Measurements from ENCODE around the gene SUPT4H1.

The SUPT4H1 gene

DNA sequence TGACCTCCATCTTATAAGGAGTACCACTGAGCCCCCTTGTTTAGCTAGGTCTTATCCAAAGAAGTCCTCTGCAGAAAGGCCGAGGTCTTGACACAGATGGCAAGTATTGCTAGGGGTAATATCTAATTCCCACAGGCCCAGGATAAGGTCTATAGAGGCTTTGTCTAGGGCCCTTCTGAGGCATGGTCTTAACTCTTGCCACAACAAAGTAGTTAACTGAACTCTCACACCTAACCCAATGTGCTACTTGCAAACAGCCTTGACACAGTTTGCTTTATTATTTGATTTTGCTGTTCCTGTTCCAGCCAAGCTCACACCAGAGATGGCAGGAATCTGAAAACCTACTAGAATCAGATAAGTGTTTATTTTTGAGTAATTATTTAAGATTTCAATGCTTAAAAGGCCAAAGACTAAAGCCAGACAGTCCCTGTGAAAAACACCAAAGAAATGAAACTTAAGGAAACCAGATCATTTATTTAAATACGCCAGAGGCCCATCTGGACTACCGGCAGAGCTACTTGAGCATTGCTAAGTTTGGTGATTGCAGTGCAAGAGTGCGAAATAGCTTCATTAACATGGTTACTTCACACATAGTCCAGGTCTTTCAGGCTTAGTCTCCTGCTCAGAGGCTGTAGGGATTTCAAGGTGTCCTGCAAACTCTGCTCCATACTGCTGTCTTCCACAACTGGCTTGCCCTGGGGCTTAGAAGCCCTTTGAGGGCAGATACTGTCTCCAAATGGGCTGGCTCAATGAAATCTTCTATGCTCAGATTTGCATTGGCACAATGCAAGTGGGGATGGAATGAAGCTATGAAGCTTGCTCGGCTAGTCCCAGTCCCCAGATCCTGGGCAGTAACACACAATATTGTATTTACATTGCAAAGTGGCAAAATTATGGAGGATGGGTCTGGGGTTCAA lies 28.5 kb upstream of the SUPT4H1 start:
- no peak for DNase-seq

DNA sequence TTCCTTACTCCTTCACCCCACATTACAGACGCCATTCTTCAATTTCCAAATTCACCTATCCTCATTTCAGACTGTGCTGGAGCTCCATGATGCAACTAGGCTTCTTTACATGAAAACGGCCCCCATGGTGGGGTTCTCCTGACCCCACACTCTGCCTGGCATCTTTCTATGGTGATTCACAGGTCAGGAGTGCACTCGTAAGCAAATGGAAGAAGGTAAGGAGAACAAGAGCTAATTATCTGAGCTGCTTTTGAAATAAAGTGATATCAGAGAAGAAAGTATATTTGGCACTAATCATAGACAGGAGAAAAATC lies 27.5 kb upstream of the SUPT4H1 start:
- DNase-seq: no peak

DNA sequence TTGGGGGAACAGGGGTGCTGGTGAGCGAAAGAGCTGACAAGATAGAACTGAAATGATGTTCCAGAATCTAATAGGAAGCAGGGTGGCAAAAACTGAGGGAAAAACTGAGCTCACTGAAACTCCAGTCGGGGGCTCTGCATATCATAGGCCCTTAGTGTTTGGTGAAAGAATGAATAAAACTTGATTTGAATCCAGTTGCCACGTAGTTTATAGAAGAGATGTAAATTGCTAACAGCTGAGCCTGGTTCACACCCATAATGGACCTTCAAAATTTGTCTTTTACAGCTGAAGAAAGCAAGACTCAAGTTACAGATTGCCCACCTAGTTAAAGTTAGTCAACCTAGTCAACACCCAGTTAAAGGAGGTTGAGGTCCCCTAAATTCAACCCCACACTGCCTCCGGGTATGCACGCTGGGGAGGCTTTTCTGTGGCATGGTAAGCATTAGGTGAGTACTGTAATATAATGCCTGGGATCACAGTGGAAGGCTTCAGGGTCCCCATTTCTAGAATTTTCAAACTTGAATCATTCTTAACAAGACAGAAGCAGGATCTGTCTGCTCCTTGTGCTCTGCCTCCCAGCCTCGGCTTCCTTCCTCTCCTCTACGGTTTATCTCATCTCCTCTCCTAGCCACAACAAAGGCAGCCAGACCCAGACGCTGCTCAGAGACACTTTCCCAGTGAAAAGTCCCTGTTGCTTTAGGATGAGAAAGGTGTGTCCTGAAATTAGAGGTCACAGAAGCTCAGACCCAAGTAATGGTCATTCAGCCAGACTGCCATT lies 26.9 kb upstream of the SUPT4H1 start:
- DNase-seq: no peak

DNA sequence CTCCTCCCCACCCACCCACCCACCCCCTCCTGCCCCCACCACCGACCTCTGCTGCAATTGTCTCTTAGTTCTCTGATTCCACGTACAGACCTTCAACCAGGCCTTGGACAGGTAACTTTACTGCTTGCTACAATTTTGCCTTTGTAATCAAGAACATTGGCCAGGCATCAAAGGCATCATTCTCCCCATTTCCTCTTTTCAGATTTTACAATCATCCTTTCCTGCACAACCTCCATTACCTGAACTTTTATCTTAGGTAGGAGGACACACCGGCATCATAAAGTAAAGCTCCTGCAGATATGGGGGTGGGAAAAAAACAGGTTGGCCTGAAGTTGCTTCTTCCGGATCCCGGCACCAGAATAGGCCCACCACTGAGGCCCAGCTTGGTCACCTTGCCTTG lies 25.7 kb upstream of the SUPT4H1 start:
- no peak for DNase-seq

DNA sequence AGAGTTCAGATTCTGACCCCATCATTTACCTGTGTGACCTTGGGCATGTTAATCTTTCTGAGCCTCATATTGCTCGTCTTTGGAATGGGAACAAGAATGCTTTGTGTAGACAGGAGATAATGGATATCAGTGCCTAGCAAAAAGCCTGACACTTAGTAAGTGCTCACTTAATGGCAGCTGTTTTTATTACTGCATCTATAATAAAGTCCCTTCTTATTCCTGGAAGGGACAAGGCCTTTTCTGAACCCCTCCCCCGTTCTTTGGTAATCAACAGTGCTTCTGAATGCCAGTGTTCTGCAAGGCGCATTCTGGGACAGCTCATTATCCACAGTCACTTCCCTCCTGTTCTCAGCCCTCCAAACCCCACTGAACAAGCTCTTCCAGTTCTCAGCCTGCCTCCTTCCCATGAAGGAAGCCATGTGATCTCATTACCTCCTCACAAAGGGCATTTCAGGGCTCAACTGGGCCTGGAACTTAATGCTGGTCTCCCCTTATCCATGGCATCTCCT lies 25.1 kb upstream of the SUPT4H1 start:
- DNase-seq: peak; percentile 40 to 69 (median 59)

DNA sequence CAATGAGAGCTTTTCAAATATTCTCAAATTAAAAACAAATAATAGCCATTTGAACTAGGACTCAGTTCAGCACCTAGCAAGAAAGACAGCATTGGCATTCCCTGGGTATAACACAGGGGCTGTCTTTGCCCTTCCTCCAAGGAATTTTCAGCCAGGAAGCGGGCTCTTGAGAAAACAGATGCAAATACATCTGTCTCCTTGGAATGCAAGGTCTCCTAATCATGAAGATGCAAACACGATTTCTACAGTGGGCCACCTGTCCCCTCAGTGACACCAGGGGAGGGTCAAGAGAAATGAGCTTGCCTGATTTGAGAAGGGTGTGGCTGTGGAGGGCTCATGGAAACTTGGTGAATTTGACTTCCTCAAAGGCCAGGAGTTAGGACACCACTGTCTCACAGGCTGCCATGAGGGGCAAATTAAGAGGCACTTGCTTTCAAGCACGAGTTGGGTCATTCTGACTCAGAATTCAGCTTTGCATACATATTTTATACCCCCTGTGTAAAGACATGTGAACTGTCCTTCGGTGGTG lies 24.5 kb upstream of the SUPT4H1 start:
- DNase-seq: peak; percentile 64 to 82 (median 72)

- DNase-seq: peak in 3 of 4 experiments; percentile 22 to 42 (median 37)
These were observed 23.8 kb upstream of the SUPT4H1 start for GRCh38 chr17:58375811-58376210.

DNA sequence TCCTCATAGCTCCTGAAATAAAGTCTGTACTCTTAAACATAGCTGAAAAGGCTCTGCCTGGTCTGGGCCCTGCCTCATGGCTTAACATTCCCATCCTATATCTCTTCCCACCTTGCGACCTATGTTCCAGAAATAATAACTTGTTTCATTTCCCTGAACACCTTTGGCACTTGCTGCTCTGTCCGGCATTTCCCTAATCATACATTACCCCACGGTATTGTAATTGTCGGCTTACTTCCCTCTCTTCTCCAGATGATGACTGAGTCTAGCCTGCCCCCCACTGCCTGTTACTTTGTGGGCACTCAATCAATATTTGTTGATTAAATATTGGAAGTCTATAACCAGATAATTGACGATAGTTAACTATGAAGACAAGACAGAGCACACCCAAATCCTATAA lies 23.3 kb upstream of the SUPT4H1 start:
- peak; percentile 21 to 48 (median 30) for DNase-seq

GRCh38 chr17:58373923-58374322 lies 21.9 kb upstream of the SUPT4H1 start:
- no peak for DNase-seq

GRCh38 chr17:58373003-58373402 lies 21.0 kb upstream of the SUPT4H1 start:
- DNase-seq: no peak

DNA sequence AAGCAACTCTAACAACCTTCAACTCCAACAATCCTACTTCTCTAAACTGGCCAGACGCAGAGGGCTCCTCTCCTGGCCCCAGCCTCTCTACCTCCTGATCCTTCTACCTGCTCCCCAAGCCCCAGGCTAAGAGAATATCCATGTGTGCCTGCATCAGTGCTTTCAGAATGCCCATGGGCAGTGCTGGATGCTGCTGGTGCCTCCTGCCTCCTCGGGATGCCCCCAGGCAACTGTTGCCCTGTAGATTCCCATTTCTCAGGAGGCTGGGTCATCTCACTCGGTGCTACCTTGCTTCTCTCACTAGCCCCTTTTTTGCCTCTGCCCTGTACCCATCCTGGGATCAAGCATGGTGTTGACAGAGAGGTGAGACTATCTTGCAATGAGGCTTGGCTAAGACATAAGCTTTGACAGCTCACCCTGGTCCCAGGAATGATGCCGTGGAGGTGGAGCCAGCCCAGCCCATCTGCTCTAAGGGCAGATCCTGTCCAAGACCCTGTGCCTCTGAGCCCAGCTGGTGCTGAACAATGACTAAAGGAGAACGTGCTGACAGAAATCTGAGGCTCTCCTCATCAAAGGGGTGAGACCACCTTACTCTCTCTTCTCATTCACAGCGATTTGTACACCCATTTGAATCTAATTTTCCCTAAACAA lies 19.4 kb upstream of the SUPT4H1 start:
- DNase-seq: no peak

GRCh38 chr17:58370716-58371115 lies 18.7 kb upstream of the SUPT4H1 start:
- no peak for DNase-seq

DNA sequence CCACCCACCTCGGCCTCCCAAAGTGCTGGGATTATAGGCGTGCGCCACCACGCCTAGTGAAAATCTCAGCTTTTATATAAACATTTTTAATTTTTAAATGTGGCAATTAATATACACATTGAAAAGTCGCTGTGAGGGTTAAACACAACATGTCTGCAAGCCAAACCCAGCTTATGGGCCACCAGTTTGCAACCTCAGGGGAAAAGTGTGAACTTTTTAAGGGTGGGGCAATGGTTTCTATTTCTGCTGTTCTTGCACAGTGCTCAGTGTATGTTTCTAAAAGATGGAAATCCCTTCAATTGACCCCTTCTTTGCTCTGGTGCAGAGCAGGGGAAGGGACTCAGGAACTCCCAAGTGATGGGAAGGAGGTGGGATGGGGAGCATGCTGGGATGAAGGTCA lies 18.3 kb upstream of the SUPT4H1 start:
- no peak for DNase-seq

GRCh38 chr17:58369214-58370031 lies 17.4 kb upstream of the SUPT4H1 start:
- DNase-seq: no peak

DNA sequence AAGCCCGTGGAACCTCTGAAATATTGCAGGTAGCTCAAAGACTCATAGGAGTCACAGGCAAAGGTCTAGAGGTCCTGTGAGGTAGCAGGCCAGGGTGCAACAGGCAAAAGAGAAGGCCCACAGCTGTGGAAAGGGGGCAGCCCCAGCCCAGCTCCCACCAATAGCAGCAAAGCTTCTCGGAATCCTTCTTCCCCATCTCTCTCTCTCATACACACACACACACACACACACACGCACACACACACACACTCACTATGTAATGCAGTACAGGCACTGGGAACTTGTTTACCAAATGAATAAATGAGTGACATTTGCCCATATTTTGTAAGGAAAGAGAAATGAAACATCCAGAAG lies 16.8 kb upstream of the SUPT4H1 start:
- peak in 2 of 4 experiments; percentile 18 to 22 for DNase-seq

GRCh38 chr17:58367461-58367860 lies 15.5 kb upstream of the SUPT4H1 start:
- no peak for DNase-seq

DNA sequence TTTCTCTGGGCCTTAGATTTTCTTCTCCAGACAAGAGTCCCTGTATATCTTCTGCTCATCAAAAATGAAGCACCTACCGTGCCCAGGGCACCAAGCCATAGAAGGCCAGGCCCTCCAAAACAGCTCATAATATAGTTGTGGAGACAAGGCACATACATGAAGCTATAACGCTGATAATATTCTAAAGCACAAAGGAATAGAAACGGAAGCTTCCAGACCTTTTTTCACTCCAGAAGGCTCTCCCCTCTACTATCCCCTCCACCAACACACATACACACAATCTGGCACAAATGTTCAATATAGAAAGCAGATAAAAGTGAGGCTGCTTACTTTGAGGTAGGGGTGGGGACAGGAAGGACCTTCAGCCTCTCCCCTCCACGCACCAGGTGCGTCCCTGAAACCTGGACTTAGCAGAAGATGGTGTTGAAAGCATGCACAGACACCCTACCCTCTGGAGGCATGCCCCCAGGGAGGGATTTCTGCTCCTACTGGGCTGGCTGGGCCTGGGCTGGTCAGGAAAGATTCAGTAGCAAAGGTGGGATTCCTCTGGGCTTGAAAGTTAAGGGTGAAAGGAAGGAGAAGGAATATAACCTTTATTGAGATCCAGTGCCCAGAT lies 14.1 kb upstream of the SUPT4H1 start:
- no peak for DNase-seq

- no peak for DNase-seq
These were observed 13.4 kb upstream of the SUPT4H1 start for GRCh38 chr17:58365185-58365979.

DNA sequence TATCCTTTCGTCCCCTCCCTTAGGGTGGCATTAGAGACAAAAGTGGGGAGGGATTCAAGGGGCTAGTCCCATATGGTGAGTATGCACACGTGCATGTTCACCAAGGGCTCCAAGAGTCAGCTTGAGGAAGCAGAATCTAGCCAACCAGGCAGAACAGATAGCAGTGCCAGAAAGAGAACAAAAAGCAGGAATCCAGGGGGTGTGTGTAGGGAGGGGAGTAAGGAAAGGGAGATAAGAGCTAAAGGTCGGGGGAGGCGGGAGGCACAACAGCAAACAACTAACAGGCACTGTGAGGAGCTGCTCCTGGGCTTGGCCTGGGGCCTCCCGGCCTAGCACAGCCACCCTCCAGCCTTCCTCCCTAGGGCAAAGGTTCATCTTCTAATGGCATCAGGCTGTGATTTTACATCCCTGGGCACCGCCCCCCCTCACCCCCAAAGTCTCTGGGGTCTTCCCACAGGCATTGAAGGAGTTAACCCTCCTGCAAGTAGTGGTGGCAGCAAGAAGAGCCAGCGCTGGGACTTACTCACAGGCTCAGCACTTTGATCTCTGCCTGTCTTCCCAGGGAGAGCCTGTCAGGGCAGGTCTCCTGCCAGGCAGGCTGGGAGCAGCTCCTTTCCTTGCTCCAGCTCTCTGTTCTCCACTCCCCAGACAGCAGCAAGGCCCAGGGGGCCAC lies 12.4 kb upstream of the SUPT4H1 start:
- DNase-seq: no peak

All from suppressor macrophage (primary cell).